GM18951 (cell line): ENCODE results near the gene RPAIN.

ENCODE experiments used
- POLR2A ChIP-seq: IDR thresholded peaks from 4 replicates; pipeline ENCODE4 v1.6.1; 2011; ENCODE audit warnings: mild to moderate bottlenecking; ENCODE audit not compliant: insufficient read length, insufficient read depth; ENCODE audit errors: extremely low read depth
- in situ Hi-C: fragments of 300-500 bp; cut with MboI; formaldehyde crosslinking; loops from one replicate; pipeline ENCODE4 v1.12.0; 2022; ENCODE audit warnings: low sequenced_read_pairs, mixed read lengths, inconsistent platforms; ENCODE audit not compliant: unreplicated experiment

RPAIN gene

GRCh38 chr17:5419959-5420653 lies at the start of gene RPAIN:
RPAIN (plus strand) TSS chr17:5420182; CDS start chr17:5420211, 29 bp downstream.
- in situ Hi-C loops, result no loop called here
- TF ChIP-seq POLR2A, result peak; percentile 87

- in situ Hi-C loops, result no loop called here
- no peak for TF ChIP-seq POLR2A
Measured at GRCh38 chr17:5370411-5370810, 49.6 kb upstream of the RPAIN start.

DNA sequence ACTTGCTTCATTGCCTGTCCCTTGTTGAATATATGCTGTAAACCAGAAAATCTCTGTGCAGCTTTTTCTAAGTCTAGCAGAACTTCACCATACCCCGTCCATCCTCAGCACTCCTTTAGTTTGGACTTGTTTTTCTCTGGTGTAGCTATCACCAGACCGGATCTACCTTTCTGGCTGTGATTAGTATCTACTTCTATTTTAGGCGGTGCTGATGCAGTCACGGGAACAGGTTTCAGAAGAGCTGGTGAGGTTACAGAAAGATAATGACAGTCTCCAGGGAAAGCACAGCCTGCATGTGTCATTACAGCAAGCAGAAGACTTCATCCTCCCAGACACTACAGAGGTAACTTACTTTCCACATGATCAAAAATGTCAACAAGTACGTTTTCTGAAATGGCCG lies 46.9 kb upstream of the RPAIN start:
- no peak for TF ChIP-seq POLR2A
- in situ Hi-C loops, result no loop called here

GRCh38 chr17:5378566-5379207 lies 41.3 kb upstream of the RPAIN start:
- no peak for TF ChIP-seq POLR2A
- in situ Hi-C loops, result no loop called here

DNA sequence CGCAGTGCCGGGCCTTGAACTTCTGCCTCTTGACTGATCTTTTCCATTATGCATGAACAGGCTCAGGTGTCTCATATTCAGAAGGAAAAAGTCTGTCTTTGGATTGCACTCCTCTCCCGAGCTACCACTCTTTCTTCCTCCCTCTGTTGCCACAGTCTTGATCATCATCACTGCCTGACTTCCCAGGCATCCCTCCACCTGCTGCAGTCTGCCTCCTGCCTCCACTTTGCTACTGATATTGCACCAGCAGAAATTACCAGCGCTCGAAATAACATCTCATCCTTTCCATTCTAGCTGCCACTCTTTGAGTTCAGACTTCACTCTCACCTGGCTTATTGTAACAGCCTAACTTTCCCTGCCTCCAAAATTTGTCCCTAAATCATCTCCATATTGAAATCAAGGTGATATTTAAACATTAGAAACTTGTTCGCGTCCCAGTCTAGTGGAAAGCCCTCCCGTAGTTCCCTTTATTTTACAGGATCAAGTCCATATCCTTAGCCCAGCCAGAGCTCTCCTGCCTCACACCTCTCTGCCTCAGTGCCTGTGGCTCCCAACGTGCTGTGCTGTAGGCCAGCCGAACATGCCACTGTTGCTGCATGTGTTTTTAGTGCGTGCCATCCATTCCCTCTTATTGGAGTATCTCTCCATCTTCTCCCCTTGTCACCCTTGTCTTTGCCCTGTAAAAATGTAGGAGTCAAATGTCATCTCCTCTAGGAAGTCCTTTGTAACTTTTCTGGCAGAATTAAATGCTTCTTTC lies 40.5 kb upstream of the RPAIN start:
- in situ Hi-C loops, result no loop called here
- no peak for TF ChIP-seq POLR2A

DNA sequence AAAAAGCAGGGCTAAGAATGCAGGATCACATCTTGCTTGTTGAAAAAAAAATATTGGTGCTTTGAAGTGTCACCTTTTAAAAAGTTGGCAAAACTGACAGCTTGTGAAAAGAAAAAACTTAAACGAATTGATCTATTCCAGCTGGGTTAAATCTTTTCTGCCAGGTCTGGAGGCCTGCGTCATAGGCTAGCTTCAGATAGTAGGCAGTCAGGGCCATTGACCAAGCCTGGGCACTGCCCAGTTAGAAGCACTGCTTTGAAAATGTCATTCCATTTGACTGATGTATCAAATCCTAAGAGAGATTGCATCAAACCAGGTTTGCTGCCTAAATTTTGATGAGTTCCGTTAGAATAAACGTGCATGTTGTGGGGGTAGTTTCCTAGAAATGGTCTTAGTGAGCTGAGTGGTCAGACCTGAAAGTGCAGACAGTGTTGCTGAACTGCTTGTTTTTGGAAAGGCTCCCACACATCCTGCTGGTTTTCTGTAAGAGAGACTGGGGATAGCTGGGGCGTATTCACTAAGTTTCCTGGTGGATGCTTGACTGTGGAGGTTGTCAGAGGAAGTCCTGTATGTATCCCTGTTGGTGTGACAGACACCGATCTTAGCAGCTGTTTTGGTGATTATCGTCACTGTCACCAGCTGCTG lies 39.4 kb upstream of the RPAIN start:
- no peak for TF ChIP-seq POLR2A
- in situ Hi-C loops, result no loop called here

DNA sequence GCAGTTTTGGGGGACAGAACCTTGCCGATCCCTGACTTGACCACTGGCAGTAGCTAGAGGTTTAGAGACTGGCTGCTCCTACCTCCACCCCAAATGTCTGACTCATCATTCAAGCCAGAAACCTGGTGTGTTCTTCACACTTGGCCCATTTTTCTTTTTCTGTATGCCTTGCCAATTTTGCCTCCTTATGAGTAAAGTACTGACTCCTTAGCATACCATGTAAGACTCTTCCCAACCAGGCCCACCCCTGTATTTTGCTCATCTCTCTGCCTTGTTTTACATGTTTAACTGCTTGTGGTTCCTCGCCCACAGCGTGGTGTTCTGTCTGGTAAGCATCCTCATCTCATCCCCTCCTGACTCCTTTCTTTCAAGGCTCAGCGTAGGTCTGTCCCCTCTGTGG lies 38.4 kb upstream of the RPAIN start:
- in situ Hi-C loops, result no loop called here
- TF ChIP-seq POLR2A, result no peak

GRCh38 chr17:5391678-5392077 lies 28.3 kb upstream of the RPAIN start:
- no peak for TF ChIP-seq POLR2A
- in situ Hi-C loops, result no loop called here

DNA sequence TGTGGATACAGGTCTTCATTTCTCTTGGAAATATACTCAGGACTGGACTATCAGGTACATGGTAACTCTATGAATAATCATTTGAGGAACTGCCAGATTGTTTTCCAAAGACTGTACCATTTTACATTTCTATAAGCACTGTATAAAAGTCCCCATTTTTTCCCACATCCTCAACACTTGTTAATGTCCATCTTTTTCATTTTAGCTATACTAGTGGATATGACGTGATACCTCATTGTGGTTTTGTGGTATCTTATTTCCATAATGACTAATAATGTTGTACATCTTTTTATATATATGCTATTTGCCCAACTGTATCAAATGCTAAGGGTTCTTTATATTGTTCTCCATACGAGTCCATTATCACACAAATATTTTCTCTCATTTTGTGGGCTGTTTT lies 23.4 kb upstream of the RPAIN start:
- no peak for TF ChIP-seq POLR2A
- in situ Hi-C loops, result no loop called here

DNA sequence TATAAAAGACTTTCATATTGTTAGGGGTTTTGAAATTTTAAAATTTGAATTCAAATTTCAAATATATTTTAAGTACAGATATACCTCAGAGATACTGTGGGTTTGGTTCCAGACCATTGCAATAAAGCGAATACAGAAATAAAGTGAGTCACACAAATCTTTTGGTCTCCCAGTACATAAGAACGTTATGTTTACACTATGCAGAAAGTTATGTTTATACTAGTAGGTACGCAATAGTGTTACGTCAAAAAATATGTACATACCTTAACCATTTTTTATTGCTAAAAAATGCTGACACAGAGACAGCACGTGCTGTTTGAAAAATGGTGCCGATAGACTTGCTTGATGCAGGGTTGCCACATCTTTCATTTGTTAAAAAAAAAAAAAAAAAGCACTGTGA lies 20.2 kb upstream of the RPAIN start:
- in situ Hi-C loops, result no loop called here
- TF ChIP-seq POLR2A, result no peak

DNA sequence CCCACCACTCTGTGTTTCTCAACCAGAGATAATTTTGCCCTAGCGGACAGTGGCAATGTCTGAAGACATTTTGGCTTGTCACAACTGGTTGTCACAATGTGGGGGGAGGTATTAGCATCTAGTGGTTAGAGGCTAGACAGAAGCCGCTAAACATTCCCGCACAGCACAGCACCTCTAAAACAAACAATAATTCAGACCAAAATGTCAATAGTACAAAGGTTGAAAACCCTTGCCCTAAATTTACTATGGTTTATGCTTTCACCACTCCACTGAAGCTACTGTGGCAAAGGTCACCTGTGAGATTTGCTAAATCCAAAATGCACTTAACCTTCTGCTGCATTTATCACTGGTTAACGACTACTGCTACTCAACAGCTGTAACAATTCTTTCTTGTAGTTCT lies 14.6 kb upstream of the RPAIN start:
- TF ChIP-seq POLR2A, result no peak
- in situ Hi-C loops, result no loop called here

DNA sequence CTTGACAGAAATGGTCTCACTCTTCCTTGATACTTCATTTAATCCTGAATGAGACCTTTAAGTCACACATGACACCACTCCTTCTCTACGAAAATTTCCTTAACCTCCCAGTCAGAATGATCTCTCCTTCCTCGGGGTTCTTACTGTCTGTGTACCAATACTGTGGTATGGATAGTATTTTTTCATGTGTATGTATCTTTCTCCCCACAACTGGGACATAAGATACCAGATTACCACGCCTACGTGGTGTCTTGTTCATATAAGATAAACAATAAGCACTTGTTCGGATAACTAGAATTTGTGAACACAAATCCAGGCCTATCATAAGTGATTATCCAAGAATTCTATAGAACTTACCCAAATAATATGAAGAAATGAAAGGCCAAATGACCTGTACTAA lies 11.8 kb upstream of the RPAIN start:
- in situ Hi-C loops, result no loop called here
- TF ChIP-seq POLR2A, result no peak

GRCh38 chr17:5410594-5411272 lies 9.2 kb upstream of the RPAIN start:
- in situ Hi-C loops, result no loop called here
- TF ChIP-seq POLR2A, result no peak

- no peak for TF ChIP-seq POLR2A
- in situ Hi-C loops, result no loop called here
Measured at GRCh38 chr17:5413682-5414081, 6.3 kb upstream of the RPAIN start.
